Epithelial cell of esophagus (primary cell): Measurements from ENCODE around the gene FHIT.

Experiments
- DNase-seq: peaks from one replicate; pipeline ENCODE4 v3.0.0; 2010; ENCODE audit warnings: low read depth
- H3K4me3 ChIP-seq: 2 replicates; pipeline ENCODE4 v1.5.1; 2011; ENCODE audit warnings: mild to moderate bottlenecking, low read length, control low read depth
- TF ChIP-seq, protein P1 (sequence below): IDR thresholded peaks from 2 replicates; pipeline ENCODE4 v1.5.1; 2011; ENCODE audit warnings: low read depth, mild to moderate bottlenecking, low read length, control low read depth, inconsistent platforms; ENCODE audit not compliant: insufficient read depth; ENCODE audit errors: missing control alignments

The FHIT gene

DNA sequence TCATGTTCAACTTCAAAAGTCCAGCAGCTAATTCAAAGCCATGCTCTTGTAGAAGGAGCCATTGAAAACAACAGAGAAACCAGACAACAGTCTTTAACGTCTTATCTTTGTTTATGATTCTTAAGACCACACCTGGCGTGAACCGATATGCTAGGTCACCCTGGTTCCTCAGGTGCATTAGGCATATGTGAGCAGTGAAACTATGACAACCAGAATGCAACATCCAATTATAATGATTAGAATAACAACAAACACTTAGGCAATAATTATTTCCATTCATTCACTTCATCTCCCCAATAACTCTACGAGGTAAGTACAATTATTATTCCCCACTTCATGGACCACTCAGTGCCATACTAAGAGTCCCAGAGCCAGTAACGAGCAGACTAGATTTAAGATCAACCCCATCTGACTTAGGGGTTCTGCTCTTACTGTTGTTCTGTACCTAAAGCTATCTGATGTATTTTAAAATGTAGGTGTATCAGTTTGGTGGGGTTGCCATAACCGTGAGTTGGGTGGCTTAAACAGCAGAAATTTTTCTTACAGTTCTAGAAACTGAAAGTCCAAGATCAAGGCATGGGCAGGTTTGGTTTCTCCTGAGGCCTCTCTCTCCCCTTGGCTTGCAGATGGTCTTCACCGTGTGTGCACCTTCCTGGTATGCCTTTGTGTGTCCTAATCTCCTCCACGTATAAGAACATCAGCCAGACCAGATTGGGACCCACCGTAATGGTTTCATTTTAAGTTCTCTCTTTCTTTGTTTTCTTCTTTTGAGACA is 1203.6 kb downstream of the FHIT start:
- H3K4me3 ChIP-seq, result no peak overlapping the region
- TF ChIP-seq, protein P1, sequence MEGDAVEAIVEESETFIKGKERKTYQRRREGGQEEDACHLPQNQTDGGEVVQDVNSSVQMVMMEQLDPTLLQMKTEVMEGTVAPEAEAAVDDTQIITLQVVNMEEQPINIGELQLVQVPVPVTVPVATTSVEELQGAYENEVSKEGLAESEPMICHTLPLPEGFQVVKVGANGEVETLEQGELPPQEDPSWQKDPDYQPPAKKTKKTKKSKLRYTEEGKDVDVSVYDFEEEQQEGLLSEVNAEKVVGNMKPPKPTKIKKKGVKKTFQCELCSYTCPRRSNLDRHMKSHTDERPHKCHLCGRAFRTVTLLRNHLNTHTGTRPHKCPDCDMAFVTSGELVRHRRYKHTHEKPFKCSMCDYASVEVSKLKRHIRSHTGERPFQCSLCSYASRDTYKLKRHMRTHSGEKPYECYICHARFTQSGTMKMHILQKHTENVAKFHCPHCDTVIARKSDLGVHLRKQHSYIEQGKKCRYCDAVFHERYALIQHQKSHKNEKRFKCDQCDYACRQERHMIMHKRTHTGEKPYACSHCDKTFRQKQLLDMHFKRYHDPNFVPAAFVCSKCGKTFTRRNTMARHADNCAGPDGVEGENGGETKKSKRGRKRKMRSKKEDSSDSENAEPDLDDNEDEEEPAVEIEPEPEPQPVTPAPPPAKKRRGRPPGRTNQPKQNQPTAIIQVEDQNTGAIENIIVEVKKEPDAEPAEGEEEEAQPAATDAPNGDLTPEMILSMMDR, result no peak

DNA sequence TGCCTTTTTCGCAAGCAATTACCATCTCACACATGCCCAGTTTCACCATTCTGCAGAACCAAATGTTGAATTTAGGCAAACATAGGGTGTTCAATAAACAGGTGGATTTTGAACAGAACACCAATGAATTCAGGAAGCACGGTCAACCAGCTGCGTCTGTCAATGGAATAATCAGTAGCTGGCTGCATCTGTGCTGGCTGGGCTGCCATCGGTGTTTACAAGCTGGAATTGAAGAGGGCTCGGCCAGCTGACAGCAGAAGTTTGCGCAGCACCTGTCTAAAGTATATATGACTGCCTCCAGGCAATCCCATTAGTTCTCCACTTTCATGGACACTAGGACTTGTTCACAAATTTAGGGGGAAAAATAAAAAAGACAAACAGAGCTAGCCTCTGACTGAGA is 1205.0 kb downstream of the FHIT start:
- TF ChIP-seq, protein P1, result no peak
- no peak overlapping the region for H3K4me3 ChIP-seq
- no peak for DNase-seq

More for the DNA sequence above, 1203.6 kb downstream of the FHIT start:
- no peak for DNase-seq

DNA sequence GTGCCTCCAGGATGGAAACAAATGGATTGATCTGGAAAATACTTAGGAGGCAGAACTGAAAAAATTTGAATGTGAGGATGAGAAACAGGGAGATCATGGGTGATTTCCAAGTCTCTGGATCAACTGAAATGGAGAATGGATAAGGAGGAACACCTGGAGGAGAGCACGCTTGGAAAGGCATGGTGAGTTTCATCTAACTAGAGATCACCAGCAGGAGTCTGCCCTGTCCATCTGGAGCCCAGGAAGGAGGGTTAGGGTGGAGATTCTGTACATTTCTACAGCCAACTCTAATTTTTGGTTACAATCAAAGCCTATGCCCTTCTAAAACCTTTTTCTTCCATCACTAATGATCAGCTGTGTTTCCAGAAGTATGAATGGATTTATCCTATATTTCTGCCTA is 1205.6 kb downstream of the FHIT start:
- no peak overlapping the region for H3K4me3 ChIP-seq
- DNase-seq, result no peak
- TF ChIP-seq, protein P1, result no peak

DNA sequence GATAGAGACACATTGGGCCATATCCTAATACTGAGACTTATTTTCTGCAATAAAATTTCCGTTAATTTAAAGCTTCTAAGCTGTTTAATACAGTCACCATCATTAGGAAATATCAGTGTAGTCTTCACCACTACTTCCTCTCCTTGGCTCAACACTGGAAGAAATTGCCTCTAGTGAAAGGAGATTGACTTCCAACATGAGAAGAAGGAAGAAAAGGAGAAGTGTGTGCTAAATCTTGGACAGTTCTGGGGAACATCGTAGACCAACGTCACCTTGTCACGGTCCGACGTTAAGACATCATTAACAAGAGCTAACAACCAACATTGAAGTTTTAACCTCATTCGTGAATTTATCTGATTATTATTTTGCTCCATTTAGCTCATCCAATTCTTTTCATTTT is 1214.4 kb downstream of the FHIT start:
- TF ChIP-seq, protein P1, result no peak
- no peak overlapping the region for H3K4me3 ChIP-seq
- no peak for DNase-seq

DNA sequence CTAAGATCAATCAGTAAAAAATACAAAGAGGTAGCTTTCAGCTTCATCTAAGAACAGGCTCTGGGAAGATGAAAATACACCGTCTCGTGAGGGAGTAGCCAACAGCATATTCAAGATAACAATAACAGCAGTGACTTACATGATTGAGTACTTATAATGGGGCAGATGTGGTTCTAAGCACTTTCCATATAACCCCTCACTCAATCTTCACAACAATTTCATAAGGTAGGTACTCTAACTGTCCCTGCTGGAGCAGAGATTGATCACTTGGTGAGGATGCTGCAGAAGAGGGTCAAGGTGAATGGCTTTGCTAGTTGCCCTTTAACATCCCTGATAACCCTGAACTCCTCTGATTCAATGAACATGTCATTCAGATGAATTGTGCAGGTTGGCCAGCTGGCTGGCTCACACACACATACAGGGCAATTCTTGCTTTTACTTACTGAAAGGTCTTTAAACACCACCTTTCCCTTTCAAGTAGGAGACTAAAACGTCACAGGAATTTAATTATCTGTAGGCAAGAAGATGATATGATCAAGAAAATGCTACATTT is 1217.3 kb downstream of the FHIT start:
- TF ChIP-seq, protein P1, result no peak
- no peak for DNase-seq
- H3K4me3 ChIP-seq, result no peak overlapping the region

DNA sequence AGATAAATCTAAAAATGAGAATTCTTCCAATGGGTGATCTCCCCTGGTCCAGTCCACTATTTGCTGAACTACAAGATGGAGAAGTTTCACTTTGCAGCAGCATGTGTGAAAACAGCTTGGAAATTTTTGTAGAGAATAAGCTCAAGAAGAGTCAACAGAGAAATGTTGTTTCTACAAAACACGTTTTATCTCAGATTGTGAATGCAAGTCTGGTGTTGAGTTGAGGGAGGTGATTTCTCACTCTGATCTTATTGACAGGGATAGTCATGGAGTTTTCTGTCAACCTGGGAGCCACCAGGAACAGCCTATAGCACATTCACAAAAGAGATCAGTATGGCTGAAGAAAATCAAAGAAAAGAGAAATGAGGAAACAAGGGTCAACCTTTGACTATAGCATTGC is 1220.3 kb downstream of the FHIT start:
- H3K4me3 ChIP-seq, result no peak overlapping the region
- DNase-seq, result no peak
- TF ChIP-seq, protein P1, result no peak

DNA sequence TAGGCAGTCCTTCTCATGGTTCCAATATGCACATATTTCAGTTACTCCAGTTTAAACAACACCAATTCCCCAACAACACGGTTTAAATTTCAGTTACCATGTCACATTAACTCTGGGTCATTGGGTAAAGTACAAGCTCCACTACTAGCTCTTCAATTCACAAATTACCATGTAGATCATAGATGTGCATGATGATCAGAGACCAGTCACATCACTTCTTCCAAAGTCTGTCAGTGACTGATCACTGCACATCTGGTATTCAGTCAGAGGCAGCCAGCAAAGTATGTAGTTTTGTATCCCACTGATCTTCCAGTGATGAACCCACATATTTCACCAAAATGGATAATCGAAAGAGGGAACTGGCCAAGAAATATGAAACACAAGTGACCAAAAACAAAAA is 1223.0 kb downstream of the FHIT start:
- H3K4me3 ChIP-seq, result no peak overlapping the region
- TF ChIP-seq, protein P1, result no peak
- DNase-seq, result no peak
